Lower lobe of right lung (tissue), 2 donors: Measurements from ENCODE around the gene DYNC1H1. TPM values are rescaled to one million over a fixed set of nuclear protein-coding genes. Genes with fewer than 3 reads are reported as not detected.

Source experiments
- ATAC-seq, 2 donors: fragments of 200-7000 bp; cut with Tn5 transposase; one replicate each; pipeline ENCODE4 v1.9.1; 2020 to 2022; ENCODE audit warnings: mild to moderate bottlenecking in 2 of 2, moderate library complexity in 2 of 2
- DNase-seq: peaks from one replicate; pipeline ENCODE4 v3.0.0-alpha.2; 2020
- H3K27ac ChIP-seq: fragments of 200-600 bp; one replicate; pipeline ENCODE4 v1.8.0; 2022
- H3K27me3 ChIP-seq: fragments of 200-600 bp; one replicate; pipeline ENCODE4 v1.8.0; 2022; ENCODE audit warnings: low read depth
- H3K36me3 ChIP-seq: fragments of 200-600 bp; one replicate; pipeline ENCODE4 v1.8.0; 2022; ENCODE audit warnings: mild to moderate bottlenecking
- H3K4me1 ChIP-seq: fragments of 200-600 bp; one replicate; pipeline ENCODE4 v1.8.0; 2022
- H3K4me3 ChIP-seq: fragments of 200-600 bp; one replicate; pipeline ENCODE4 v1.8.0; 2022; ENCODE audit warnings: mild to moderate bottlenecking
- H3K9me3 ChIP-seq: fragments of 200-600 bp; one replicate; pipeline ENCODE4 v1.8.0; 2022
- intact Hi-C: fragments of 100-400 bp; cut with DNase I; formaldehyde crosslinking; loops from one replicate; pipeline ENCODE4 v1.11.0; 2022
- total RNA-seq: library from RNA; stranded (reverse); fragmentation: NEBNext Ultra II Directional; extraction: Animal tissue kit (Norgen Biotek cat#: 25700); gene quantifications from one replicate; pipeline ENCODE4 v1.2.1, GENCODE V29; 2021
- TF ChIP-seq, protein P1 (sequence below): fragments of 200-600 bp; IDR thresholded peaks from one replicate; pipeline ENCODE4 v1.8.0; 2022; ENCODE audit warnings: antibody characterized with exemption, mild to moderate bottlenecking
- donor health status: DM: no; HTN: yes; CAD: no; lungs with severe emphysema.

DYNC1H1 gene
- total RNA-seq, 1 donor from 2014 or later = 437 TPM

DNA sequence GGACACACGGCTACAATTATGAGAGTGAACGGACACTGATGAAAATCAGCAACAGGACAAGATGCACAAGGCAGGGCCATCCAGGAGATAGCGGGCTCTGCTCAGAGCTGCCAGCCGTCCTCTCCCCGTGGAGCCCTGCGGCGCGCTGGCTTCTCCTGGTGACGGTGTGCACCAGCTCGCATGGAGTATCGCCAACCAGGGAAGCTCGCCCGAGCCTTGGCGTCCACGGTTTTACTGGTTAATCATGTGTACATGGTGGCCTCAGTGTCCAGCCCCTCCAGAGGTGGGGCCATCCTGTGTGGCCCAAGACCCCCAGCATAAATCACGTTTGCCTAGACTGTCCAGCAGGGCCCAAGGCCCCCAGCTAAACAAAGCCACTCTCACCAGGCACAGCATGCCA, 31.2 kb upstream of the DYNC1H1 start:
- intact Hi-C loops = no loop called here
- H3K27ac ChIP-seq = no peak overlapping the region
- ATAC-seq = peak in 1 of 2 donors; percentile 11

DNA sequence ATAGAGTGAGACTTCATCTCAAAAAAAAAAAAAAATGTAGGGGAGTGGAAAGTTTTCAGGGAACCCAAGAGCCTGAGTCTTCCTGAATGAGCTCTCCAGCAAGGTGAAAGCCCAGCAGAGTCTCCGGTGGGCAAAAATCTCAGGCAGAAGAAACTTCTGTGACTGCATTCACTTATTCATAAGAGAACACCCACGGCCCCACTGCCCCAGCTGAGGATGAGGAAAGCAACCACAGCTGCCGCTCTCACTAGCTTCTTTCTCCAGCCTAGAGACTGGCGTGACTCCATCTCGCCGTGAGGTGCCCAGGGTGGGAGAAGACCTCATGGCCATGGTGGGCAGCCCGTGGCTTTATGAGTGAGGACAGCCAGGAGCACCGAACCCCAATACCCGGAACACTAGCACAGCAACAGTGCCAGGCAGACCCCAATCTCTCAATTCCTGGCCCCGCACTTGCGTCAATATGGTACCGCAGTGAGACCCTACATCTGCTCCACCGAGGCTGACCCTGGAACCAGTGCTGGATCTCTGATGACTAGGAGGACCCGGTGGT, 29.7 kb upstream of the DYNC1H1 start:
- ATAC-seq (no peak), DNase-seq (peak; percentile 37)
- Histone ChIP-seq H3K4me1 (no peaks in the 10 kb centered on the region), H3K27me3 (peaks cover 12% of the 10 kb centered on the region), H3K27ac (no peak overlapping the region), H3K4me3 (no peak overlapping the region), H3K9me3 (no peaks in the 10 kb centered on the region), H3K36me3 (no peaks in the 10 kb centered on the region)
- intact Hi-C loops = no loop called here
- TF ChIP-seq, protein P1, sequence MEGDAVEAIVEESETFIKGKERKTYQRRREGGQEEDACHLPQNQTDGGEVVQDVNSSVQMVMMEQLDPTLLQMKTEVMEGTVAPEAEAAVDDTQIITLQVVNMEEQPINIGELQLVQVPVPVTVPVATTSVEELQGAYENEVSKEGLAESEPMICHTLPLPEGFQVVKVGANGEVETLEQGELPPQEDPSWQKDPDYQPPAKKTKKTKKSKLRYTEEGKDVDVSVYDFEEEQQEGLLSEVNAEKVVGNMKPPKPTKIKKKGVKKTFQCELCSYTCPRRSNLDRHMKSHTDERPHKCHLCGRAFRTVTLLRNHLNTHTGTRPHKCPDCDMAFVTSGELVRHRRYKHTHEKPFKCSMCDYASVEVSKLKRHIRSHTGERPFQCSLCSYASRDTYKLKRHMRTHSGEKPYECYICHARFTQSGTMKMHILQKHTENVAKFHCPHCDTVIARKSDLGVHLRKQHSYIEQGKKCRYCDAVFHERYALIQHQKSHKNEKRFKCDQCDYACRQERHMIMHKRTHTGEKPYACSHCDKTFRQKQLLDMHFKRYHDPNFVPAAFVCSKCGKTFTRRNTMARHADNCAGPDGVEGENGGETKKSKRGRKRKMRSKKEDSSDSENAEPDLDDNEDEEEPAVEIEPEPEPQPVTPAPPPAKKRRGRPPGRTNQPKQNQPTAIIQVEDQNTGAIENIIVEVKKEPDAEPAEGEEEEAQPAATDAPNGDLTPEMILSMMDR = no peak

More for the DNA sequence above, 31.2 kb upstream of the DYNC1H1 start:
- Histone ChIP-seq H3K4me3 (no peak overlapping the region), H3K27me3 (peaks cover 8% of the 10 kb centered on the region), H3K9me3 (no peaks in the 10 kb centered on the region), H3K4me1 (no peaks in the 10 kb centered on the region), H3K36me3 (peaks cover 12% of the 10 kb centered on the region)
- TF ChIP-seq, protein P1 = no peak
- DNase-seq = peak; percentile 43

DNA sequence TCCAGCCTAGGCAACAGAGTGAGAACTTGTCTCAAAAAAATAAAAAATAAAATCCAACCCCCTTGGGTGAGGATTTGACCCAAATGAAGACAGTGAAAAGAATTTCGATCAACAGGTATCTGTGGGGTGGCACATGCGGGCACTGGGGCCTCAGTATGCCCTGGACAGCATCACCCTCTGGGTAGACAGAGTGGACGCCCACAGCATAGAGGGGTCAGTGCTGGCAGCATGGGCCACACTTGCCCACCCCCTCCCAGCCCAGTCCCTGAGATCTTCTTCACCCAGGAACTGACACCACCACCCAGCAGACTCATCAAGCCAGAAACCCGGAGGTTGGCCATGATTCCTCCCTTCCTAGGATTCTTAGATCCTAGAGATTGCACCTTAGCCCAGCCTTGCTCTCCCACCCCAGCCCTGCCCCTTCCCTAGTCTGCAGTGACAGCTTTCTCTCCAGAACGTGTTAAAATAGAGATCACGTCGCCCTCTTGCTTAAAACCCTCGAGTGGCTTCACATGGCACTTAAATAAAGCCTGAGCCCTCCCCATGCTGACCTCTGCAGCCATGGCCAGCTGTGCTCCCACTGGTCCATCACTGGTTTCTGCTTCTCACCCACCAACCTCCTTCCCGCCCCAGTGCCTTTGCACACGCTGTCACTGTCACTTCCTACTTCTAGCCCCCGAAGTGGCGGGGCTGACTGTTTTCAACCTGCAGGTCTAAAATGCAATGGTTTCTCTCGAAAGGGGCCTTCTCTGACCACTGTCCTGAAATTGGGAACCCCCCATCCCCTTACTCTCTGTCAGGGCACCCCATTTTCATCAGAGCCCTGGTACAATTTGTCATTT, 26.2 kb upstream of the DYNC1H1 start:
- Histone ChIP-seq H3K27ac (no peak overlapping the region), H3K4me1 (no peaks in the 10 kb centered on the region), H3K36me3 (no peaks in the 10 kb centered on the region), H3K9me3 (no peaks in the 10 kb centered on the region), H3K27me3 (peaks cover 15% of the 10 kb centered on the region), H3K4me3 (no peak overlapping the region)
- TF ChIP-seq, protein P1 = no peak
- DNase-seq = peak; percentile 14
- ATAC-seq = no peak
- intact Hi-C loops = no loop called here

DNA sequence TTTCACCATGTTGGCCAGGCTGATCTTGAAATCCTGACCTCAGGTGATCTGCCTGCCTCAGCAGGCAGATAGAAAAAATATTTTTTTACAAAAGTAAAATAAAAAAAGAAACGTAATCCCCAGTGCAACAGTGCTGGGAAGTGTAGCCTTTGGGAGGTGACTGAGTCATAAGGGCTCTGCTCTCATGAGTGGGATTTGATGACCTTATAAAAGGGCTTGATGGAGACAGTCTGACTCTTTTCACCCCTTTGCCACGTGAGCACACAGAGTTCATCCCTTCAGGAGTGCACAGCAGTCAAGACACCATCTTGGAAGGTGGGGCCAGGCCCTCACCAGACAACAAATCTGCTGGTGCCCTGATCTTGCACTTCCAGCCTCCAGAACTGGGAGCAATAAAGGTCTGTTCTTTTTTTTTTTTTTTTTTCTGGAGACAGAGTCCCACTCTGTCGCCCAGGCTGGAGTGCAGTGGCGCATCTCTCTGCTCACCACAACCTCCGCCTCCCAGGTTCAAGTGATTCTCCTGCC, 24.7 kb upstream of the DYNC1H1 start:
- Histone ChIP-seq H3K27ac (no peak overlapping the region), H3K36me3 (no peaks in the 10 kb centered on the region), H3K27me3 (peaks cover 15% of the 10 kb centered on the region), H3K9me3 (no peaks in the 10 kb centered on the region), H3K4me1 (no peaks in the 10 kb centered on the region), H3K4me3 (no peak overlapping the region)
- ATAC-seq (no peak), DNase-seq (peak; percentile 4)
- intact Hi-C loops = no loop called here
- TF ChIP-seq, protein P1 = no peak

DNA sequence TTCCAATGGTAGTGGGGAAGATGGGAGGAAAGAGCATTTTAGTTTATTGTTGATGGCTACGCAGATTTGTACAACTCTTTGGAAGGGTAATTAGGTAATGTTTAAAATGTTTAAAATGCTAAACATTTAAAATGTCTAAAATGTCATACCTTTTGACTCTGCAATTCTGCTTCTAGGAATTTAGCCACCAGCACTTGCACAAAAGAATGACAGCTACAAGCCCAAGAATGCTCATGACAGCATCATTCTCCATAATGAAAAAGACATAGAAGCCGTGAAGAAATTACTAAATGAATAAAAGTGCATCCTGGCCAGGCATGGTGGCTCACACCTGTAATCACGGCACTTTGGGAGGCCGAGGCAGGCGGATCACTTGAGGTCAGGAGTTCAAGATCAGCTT, 19.9 kb upstream of the DYNC1H1 start:
- no peak for ATAC-seq
- no peaks in the 10 kb centered on the region for H3K9me3 ChIP-seq
- H3K27ac ChIP-seq = no peak overlapping the region
- H3K36me3 ChIP-seq = no peaks in the 10 kb centered on the region
- peaks cover 14% of the 10 kb centered on the region for H3K4me1 ChIP-seq
- intact Hi-C loops = no loop called here
- no peak for DNase-seq
- H3K27me3 ChIP-seq = peaks cover 3% of the 10 kb centered on the region
- H3K4me3 ChIP-seq = no peak overlapping the region
- TF ChIP-seq, protein P1 = no peak
